Endothelial cell of umbilical vein (primary cell): Measurements from ENCODE around the gene TMEM89. TPM values are rescaled to one million over a fixed set of nuclear protein-coding genes. Genes with fewer than 3 reads are reported as not detected.

ENCODE experiments used
- BruUV-seq: library from RNA; stranded (reverse); fragments of 400-500 nt; replicated peaks from 2 replicates; lab custom pipeline; 2021; lab: Mats Ljungman, UMichigan
- CTCF ChIA-PET: fragments of 300-600, 350-600 bp; sonication (Branson Sonifier 250); formaldehyde crosslinking; loops from one replicate; lab custom pipeline; 2021; ENCODE audit warnings: antibody characterized with exemption, inconsistent platforms; lab: Charles Lee
- POLR2A ChIA-PET: fragments of 300-600, 350-600 bp; sonication (Branson Sonifier 250); formaldehyde crosslinking; loops from one replicate; lab custom pipeline; 2021; ENCODE audit warnings: antibody characterized with exemption, inconsistent platforms; lab: Charles Lee
- DNase-seq: peaks from one replicate; pipeline ENCODE4 v3.0.0-alpha.2; 2011; ENCODE audit warnings: low read depth, low spot score
- FAIRE-seq: peaks from 2 replicates; lab custom pipeline; 2011; peaks lifted over from hg19 to GRCh38; lab: Jason Lieb, UNC
- H2AFZ ChIP-seq: 2 replicates; pipeline ENCODE4 v1.6.0; 2012; ENCODE audit warnings: low read depth, low read length, control low read depth, inconsistent platforms
- H3K27ac ChIP-seq: 2 replicates; pipeline ENCODE4 v1.5.1; 2011; ENCODE audit warnings: low read depth, mild to moderate bottlenecking, control low read depth, low read length, moderate library complexity; ENCODE audit not compliant: insufficient read depth
- H3K27me3 ChIP-seq, 2 experiments: 2 replicates each; pipeline versions ENCODE4 v1.6.0 to v1.6.1; 2011; ENCODE audit warnings: low read length in 2 of 2, mixed read lengths in 1 of 2; ENCODE audit not compliant: control insufficient read depth in 2 of 2, insufficient read depth in 2 of 2
- H3K36me3 ChIP-seq, 2 experiments: 2 replicates in 1 of 2; 3 replicates in 1 of 2; pipeline ENCODE4 v1.5.1; 2011; ENCODE audit warnings: low read length in 2 of 2, mild to moderate bottlenecking in 1 of 2, moderate library complexity in 1 of 2; ENCODE audit not compliant: control insufficient read depth in 2 of 2, insufficient read depth in 2 of 2; ENCODE audit errors: extremely low read depth in 1 of 2
- H3K4me1 ChIP-seq: 3 replicates; pipeline ENCODE4 v1.5.1; 2011; ENCODE audit warnings: mild to moderate bottlenecking, low read length; ENCODE audit not compliant: control insufficient read depth, insufficient read depth; ENCODE audit errors: extremely low read depth
- H3K4me2 ChIP-seq: 2 replicates; pipeline ENCODE4 v1.6.1; 2011; ENCODE audit warnings: low read length, control low read depth, mixed read lengths; ENCODE audit not compliant: insufficient read depth
- H3K4me3 ChIP-seq, 3 experiments: fragments of 200-600 bp in 1 of 3; sonication (generic), shearing (Covaris generic) in 1 of 3; replicated peaks in 1 of 3; 2 replicates each; pipeline ENCODE4 v1.5.1; 2011 to 2016; ENCODE audit warnings: control low read depth in 3 of 3, low read length in 3 of 3, mild to moderate bottlenecking in 2 of 3, inconsistent platforms in 1 of 3, low read depth in 1 of 3, moderate library complexity in 1 of 3; ENCODE audit not compliant: insufficient read depth in 1 of 3
- H3K79me2 ChIP-seq: 2 replicates; pipeline ENCODE4 v1.6.0; 2012; ENCODE audit warnings: low read length, inconsistent platforms; ENCODE audit not compliant: control insufficient read depth, insufficient read depth
- H3K9ac ChIP-seq: replicated peaks from 2 replicates; pipeline ENCODE3; 2011; ENCODE audit warnings: low read length, control low read depth; ENCODE audit not compliant: insufficient read depth; ENCODE audit errors: extremely low read depth
- H3K9me1 ChIP-seq: replicated peaks from 3 replicates; pipeline ENCODE4 v1.6.0; 2011; ENCODE audit warnings: mild to moderate bottlenecking, low read length; ENCODE audit not compliant: control insufficient read depth, insufficient read depth; ENCODE audit errors: extremely low read depth
- H3K9me3 ChIP-seq: replicated peaks from 2 replicates; pipeline ENCODE4 v1.5.1; 2012; ENCODE audit warnings: low read length, inconsistent platforms; ENCODE audit not compliant: control insufficient read depth, insufficient read depth
- H4K20me1 ChIP-seq: replicated peaks from 2 replicates; pipeline ENCODE3; 2011; ENCODE audit warnings: mild to moderate bottlenecking, low read length; ENCODE audit not compliant: control insufficient read depth, insufficient read depth; ENCODE audit errors: extremely low read depth
- CTCF ChIP-seq, 2 donors: IDR thresholded peaks; 1 replicate in 1 of 2; 2 replicates in 1 of 2; pipeline ENCODE4 v1.5.1; 2011; ENCODE audit warnings: low read length in 2 of 2, mild to moderate bottlenecking in 2 of 2, moderate library complexity in 2 of 2, control low read depth in 1 of 2, inconsistent platforms in 1 of 2, low read depth in 1 of 2; ENCODE audit not compliant: insufficient read depth in 1 of 2; ENCODE audit errors: extremely low read depth in 1 of 2
- EZH2 ChIP-seq: IDR thresholded peaks from 2 replicates; pipeline ENCODE4 v1.6.1; 2012; ENCODE audit warnings: borderline replicate concordance, low read depth, mild to moderate bottlenecking, moderate library complexity, low read length, inconsistent platforms; ENCODE audit not compliant: severe bottlenecking
- FOS ChIP-seq: IDR thresholded peaks from 2 replicates; pipeline ENCODE4 v1.6.1; 2011; ENCODE audit warnings: mild to moderate bottlenecking, low read length, moderate library complexity, borderline replicate concordance; ENCODE audit not compliant: insufficient read depth
- GATA2 ChIP-seq: IDR thresholded peaks from 2 replicates; pipeline ENCODE4 v1.7.0; 2011; ENCODE audit warnings: low read depth, mild to moderate bottlenecking, moderate library complexity, mixed read lengths, low read length; ENCODE audit not compliant: insufficient read length, insufficient read depth
- JUN ChIP-seq: IDR thresholded peaks from 2 replicates; pipeline ENCODE4 v1.6.1; 2011; ENCODE audit warnings: borderline replicate concordance, low read depth; ENCODE audit not compliant: insufficient read length, insufficient read depth
- MAX ChIP-seq: IDR thresholded peaks from 2 replicates; pipeline ENCODE4 v1.6.1; 2011; ENCODE audit not compliant: insufficient read depth, insufficient read length
- MYC ChIP-seq: IDR thresholded peaks from one replicate; pipeline ENCODE4 v1.6.1; 2011; ENCODE audit warnings: mild to moderate bottlenecking, low read depth, low read length
- POLR2A ChIP-seq: IDR thresholded peaks from 2 replicates; pipeline ENCODE4 v1.6.1; 2012; ENCODE audit warnings: low read depth, mild to moderate bottlenecking, control low read depth, low read length
- POLR2AphosphoS5 ChIP-seq: IDR thresholded peaks from 2 replicates; pipeline ENCODE4 v1.6.1; 2012; ENCODE audit warnings: low read depth, mild to moderate bottlenecking, control low read depth, low read length, moderate library complexity; ENCODE audit not compliant: insufficient read depth
- dilution Hi-C: fragments of 300-500 bp; cut with MboI; formaldehyde crosslinking; loops from one replicate; pipeline ENCODE4 v1.15.0; 2019; ENCODE audit warnings: low sequenced_read_pairs; ENCODE audit not compliant: extremely low pct_ligation_motif_present
- intact Hi-C: fragments of 100-400 bp; cut with micrococcal nuclease; formaldehyde crosslinking; loops from one replicate; pipeline ENCODE4 v1.10.0; 2022
- polyA plus RNA-seq, 4 experiments: library from polyadenylated mRNA; depleted of rRNA in 3 of 4; stranded (reverse) in 3 of 4; unstranded in 1 of 4; fragments of >200 nt; gene quantifications; 2 replicates each; pipeline versions ENCODE4 v1.2.1 to v1.2.3, GENCODE V29; 2011 to 2012; ENCODE audit warnings: missing spikeins in 1 of 4
- total RNA-seq: library from RNA; stranded (reverse); gene quantifications from 2 replicates; pipeline ENCODE4 v1.2.3, GENCODE V29; 2021

Gene TMEM89
- total and polyA plus RNA-seq, 2 donors (not counting 3 experiments of a cell fraction or from before 2014, with no cell fraction given) = not detected

DNA sequence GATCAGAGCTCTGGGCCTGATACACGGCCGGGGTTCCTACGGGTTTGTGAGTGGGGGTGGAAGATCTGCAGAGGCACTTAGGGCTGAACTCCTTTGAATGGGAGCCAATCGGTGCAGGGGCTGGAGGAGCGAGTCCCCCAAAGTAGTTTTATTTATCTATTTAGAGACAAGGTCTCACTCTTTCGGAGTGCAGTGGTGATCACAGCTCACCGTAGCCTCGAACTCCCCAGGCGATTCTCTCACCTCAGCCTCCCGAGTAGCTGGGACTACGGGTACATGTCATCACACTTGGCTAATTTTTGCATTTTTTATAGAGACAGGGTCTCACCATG is 42.7 kb upstream of the TMEM89 start:
- H3K36me3 ChIP-seq = no peaks in the 10 kb centered on the region
- peaks cover 6% of the 10 kb centered on the region for H3K4me1 ChIP-seq
- no peaks in the 10 kb centered on the region for H4K20me1 ChIP-seq
- no peak overlapping the region for H3K9ac ChIP-seq
- no peak overlapping the region for H3K27ac ChIP-seq
- H3K4me2 ChIP-seq = no peak overlapping the region
- FAIRE-seq (no peak), DNase-seq (no peak)
- no peaks in the 10 kb centered on the region for H3K9me1 ChIP-seq
- no peak overlapping the region for H3K4me3 ChIP-seq
- BruUV-seq = no TSS peak
- dilution Hi-C loops = no loop called here
- H2AFZ ChIP-seq = no peak overlapping the region
- ChIA-PET POLR2A (no interaction called here), CTCF (interaction anchor here (1.2 to 3.5 kb wide), 4 partner anchors 10 to 53 kb away, joined by 3 to 14 read pairs (median 4); partner anchors contain the start of genes IP6K2 and NCKIPSD)
- intact Hi-C loops = loop anchor here (2.0 kb wide), 1 partner anchor 21 kb away; the partner anchor contains the start of gene NCKIPSD
- H3K27me3 ChIP-seq = peaks cover 8 to 10% of the 10 kb centered on the region in 2 experiments
- no peaks in the 10 kb centered on the region for H3K9me3 ChIP-seq
- no peak for TF ChIP-seq MYC
- no peak for TF ChIP-seq MAX
- TF ChIP-seq POLR2AphosphoS5 = no peak
- TF ChIP-seq POLR2A = no peak
- TF ChIP-seq EZH2 = no peak
- no peak for TF ChIP-seq FOS
- TF ChIP-seq CTCF (IDR thresholded peaks at IDR 0.05; ENCODE audit: extremely low read depth in 1 of 2, insufficient read depth in 1 of 2, low read depth in 1 of 2, low read length in 2 of 2) = no peak
- no peak for TF ChIP-seq GATA2
- TF ChIP-seq JUN = no peak
- no peaks in the 10 kb centered on the region for H3K79me2 ChIP-seq
